IPS-NIHi7 (cell line): ENCODE measurements around the gene STK24.
"Not testable (repeated sequence)": the region's sequence is repeated elsewhere in the genome, so short reads cannot be mapped to it uniquely, and the experiment has no call there.

Source experiments
- DNase-seq: peaks from one replicate; pipeline ENCODE4 v3.0.0; 2012; ENCODE audit warnings: mixed read lengths; ENCODE audit errors: extremely low spot score

STK24 gene

DNA sequence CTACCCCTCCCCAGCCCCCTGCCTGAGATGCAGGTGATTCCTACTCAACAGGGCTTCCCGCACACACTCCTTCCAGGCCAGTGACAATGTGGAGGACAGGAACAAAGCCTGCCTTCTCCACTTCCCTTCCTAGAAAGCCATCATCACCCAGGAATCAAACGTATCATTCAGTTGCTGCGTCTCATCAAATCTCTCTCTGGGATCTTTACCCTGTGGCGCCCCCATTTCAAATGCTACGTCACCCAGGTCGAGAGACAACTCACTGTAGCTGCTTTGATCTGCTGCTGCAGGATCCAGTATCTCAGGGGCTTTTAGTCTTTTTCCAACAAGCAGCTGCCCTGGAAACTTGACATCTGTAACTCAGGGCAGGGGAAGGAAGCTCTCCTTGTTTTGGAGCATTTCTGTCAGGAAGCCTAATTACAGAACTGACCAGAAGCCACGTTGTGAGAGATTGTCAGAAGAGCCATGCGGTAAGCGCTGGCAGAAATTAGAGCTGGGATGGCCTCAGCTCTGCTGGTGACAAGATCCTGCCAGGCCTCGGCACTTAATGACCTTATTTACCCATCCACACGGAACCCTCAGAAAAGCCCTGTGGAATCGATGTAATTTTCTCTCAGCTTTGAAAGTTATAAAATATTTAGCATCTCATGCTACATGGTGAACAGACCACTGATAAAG, 140.5 kb downstream of the STK24 start:
- no peak for DNase-seq

DNA sequence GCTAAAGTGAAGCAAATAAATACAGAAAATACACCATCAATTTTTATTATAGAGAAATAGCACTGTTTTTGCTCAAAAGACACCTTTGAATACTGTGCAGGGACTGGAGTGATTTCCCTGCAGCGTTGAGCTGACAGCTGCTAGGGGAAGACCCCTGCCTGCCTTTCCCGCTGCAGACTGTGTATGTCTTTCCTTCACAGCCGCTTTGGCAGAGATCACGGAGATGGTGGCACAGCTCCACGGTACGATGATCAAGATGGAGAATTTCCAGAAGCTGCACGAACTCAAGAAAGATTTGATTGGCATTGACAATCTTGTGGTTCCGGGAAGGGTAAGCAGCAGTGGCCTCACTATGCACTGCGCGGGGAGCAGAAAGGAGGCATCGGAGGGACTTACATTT, 141.5 kb downstream of the STK24 start:
- no peak for DNase-seq

DNA sequence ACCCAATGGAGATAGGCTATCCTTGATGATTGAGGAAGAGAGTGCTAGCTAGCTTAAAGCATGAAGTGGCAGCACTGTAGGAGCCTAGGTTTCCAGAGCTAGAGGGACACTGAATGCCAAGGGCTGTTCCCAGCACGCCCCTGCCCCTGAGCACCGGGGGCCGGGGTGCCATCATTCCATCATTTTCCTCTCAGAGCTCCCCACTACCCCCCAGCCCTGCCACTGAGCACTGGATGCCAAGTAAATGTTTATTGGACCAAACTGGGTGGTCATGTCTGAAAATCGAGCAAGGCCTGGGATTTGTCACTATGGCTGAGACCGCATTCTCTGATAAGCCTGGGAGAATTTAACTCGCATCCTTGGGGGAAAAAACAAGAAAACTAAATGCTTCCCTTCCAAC, 142.8 kb downstream of the STK24 start:
- no peak for DNase-seq

DNA sequence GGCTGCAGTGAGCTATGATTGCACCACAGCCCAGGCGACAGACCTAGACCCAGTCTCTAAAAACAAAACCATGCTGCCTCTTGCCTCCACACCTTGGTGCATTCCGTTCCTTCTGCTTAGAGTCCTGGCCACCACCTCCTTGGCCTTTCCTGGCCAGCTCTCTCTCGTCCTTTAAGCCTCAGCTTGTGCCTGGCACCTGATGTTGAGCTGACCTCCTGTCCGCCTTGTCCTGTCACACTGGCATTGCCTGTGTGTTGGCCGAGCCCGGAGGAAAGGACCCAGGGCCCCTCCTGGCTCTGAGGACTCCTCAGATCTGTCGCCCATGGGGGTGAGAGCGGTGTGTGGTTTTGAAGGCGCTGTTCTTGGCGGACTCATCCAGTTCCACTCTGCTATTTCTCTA, 143.3 kb downstream of the STK24 start:
- no peak for DNase-seq

DNA sequence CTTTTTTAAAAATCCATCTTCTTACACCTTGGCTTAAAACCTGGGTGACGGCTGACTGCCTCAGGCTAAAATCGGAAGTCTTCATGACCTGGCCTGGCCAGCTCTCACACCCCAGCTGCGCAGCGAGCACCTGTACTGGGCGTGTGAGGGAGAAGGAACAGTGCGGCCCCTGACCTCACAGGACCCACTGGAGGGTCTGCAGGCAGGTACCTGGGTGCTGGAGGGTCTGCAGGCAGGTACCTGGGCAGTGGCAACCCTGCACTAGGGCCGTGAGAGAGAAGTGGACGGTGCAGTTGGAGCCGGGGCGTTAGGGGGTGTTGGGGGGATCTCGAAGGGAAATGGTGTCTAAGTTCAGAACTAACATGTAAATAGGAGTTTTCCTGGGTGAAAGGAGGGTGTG, 144.3 kb downstream of the STK24 start:
- DNase-seq: no peak

DNA sequence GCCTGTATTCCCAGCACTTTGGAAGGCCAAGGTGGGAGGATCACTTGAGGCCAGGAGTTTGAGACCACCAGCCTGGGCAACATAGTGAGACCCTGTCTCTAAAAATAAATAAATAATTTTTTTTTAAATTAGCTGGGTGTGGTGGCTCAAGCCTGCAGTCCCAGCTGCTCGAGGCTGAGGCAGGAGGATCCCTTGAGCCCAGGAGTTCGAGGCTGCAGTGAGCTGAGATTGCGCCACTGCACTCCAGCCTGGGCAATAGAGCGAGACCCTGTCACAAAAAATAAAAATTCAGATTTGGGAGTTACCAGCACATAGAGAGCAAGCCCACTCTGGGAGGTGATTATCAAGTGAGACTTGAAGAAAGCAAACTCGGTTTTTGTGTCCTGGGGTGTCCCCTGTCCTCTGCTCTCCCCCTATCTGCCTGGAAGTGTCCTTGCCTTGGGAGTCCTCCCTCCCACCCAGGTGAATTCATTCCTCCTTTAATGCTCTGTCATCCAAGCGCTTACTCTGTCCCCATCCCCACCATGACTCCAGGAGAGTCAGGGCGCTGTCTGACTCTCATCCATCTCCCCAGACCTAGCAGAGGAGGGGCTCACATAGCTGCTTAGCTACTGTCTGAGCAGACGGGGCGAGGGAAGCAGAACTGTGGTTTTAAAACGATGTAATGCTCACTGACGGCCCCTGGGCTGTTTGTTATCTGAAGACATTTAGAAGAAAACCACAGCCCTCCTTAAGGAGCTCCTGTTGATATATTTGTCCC, 146.8 kb downstream of the STK24 start:
- no peak for DNase-seq

DNA sequence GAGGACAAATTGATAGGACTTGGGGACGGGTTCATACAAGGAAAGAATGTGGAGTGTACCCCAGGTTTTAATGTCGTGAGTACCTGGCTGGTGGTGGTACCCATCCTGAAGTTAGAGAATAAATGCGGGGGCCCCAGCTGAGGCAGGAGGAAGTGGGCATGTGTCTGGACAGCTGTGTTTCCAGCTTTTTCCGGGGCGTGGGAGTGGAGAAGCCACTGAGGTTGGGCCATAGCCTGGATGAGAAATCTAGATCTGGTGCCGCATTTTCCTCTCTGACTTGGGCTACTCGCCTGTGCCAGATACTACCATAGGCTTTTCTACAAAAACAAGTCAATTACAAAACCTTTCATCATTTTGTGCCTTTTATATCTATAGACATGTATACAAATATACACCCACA, 147.4 kb downstream of the STK24 start:
- no peak for DNase-seq

DNA sequence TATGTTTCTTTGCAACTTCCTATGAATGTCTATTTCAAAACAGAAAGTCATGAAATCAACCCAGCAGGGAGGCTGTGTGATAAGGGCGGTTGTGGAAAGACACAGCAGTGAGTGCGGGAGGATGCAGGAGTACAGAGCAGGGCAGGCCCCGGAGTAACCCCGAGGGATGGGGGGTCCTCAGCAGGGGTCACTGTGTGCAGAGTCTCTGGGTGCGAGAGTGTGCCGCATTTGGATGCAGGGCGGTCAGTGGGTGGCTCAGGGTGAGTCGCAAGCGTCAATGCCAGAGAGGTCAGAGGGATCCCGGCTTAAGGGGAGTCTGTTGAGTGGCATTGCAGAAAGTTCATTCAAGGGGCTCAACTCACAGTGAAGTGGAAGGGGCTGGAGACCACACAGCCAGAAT, 147.8 kb downstream of the STK24 start:
- no peak for DNase-seq

DNA sequence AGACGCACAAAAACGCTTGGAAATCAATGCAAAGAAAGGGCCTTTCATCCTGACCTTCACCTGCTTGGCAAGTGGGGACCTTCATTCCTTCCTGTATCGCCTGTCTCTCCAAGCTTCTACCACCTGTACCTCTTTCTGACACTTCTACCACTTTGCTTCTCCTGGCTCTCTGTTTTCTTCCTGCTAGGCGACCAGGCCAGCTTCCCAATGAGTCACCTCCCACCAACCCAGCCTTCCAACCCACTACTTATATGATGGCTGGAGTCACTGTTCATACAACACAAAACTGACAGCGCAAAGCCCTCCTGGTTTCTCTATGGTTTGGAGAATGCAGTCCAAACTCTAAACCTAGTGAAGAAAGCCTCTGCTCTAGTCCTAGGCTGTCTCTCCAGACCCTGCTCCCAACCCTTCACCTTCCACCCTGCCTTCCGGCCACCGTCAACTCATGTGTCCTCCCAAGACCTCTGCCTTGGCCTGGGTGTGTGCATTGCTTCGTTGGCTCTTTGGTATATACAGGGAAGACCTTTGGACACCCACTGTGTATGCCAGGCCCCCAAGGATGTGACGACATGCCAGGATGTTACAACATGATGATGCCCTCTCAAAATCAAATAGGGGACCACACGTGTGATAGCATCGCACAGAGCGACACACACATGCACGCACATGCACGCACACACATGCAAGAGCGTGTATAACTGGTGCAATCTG, 148.5 kb downstream of the STK24 start:
- DNase-seq: no peak

DNA sequence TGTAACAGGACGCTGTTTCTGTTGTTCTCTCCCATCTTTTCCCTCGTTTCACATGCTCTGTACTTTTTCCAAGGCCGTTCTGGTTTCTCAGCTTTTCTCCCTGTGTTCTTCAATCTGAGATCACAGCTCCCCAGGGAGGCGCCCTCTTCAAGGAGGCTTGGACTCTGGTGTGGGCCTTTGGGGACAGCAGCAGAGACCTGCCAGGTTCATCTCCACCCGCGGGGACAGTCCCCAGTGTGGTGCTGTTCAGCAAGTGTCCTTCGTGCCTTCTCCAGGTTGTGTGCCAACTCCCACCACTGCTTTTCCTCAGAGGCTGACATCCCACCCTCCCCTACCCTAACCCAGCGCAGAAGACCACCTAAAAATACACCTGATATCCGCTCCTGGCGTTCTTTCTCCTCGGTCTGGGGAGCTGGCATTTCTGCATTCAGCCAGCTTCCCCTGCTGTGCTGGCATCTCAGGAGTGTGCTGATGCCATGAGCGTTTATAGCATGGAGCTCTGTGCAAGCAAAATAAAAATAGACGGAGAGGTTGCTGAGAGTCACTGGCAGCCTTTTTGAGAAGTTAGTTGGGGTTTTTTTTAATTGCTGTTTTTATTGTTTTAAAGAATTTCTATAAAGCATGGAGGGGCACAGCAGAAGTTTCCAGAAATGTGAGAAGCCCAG, 149.4 kb downstream of the STK24 start:
- no peak for DNase-seq

DNA sequence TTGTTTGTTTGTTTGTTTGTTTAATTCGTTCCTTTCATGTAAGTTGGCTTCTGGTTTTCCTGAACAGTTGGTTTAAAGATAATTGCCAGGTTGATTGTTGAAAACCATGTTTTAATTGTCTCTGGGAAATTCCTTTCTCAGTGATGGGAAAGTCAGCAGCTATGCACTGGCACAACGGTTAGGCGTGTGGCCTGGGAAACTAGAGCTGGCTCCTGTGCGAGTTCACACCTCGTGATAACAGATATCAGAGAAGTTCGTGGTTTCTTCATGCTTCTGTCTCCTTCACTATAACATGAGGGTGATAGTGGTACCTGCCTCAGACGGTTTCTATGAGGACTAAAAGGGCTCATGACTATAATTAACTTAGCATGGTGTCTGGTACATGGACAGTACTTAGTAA, 153.5 kb downstream of the STK24 start:
- no peak for DNase-seq

DNA sequence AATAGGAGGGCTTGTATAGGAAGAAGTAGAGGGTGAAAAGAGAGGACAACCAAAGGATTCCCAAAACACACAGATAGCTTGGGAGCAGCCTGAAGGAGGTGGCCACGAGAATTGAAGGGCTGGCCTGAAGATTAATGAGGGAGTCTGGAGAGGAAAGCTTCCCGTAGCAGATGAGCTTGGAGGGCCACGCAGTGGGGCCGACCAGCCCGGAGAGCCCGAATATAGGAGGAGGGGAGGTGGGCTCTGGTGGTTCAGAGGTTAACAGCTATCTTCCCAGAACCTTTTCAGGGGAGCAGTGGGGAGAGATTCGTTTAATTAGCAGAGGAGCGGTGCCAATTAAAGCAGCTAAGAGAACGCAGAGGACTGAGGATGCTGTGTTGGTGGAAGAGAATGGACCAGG, 154.9 kb downstream of the STK24 start:
- DNase-seq: no peak

DNA sequence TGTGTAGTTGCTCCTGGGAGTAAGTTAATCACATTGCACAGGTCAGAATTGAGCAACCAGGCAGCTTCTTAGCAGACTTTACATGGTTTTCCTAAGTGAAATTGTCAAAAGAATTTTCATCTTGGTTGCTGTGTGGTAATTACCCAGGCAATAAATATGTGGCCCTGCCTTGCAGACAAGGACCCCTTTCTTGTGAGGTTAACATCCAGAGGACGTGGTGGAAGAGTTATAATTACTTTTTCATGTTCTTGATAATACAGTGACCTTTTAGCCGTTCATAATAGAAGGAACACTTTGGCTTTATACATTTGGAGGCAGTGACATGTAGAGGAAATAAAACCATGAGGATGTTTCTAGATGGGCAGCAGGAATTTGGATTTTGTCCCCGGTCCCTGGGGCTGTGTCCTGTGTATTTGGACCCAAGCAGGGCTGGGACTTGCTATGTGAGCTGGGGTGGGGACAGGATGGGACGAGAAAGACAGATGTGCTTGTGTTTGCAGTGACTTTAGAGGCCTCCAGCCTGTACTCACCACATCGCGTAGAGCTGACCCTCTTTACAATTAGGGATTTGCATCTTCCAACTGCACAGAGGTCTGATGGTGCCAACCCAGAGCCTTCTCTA, 156.2 kb downstream of the STK24 start:
- no peak for DNase-seq

DNA sequence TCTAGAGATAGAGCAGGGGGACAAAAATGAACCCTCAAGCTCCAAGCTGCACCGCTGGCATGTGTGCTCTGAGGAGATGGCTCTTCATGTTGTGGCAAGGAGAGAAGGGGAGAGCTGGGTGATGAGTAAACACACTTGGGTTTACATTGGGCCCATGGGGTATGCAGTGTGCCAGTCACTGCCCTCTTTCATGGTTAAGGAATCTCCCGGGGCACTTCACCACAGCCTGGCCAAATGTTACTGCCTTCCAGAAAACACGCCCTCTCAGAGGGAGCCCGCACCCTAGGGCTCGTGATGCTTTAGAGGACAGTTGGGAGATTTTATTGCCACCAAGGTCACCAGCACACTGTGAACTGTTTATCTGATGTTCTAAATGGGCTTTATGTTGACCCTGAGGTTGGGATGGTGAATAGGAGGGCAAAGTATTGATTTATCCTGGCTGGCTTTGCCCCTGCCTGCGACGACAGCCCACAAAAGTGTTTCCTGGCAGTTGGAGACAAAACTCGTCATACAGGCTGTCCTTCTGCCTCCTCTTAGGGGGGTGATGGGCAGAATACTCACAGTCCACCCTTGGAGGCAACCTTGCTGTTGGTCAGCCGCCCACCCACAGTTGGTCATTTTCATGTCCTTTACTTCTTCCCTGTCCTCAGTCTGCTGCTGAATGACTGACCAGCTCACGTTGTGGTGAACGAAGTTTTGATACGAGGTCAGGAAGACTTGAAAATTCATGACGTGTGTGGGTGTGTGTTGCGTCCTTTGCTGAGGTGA, 156.9 kb downstream of the STK24 start:
- no peak for DNase-seq

DNA sequence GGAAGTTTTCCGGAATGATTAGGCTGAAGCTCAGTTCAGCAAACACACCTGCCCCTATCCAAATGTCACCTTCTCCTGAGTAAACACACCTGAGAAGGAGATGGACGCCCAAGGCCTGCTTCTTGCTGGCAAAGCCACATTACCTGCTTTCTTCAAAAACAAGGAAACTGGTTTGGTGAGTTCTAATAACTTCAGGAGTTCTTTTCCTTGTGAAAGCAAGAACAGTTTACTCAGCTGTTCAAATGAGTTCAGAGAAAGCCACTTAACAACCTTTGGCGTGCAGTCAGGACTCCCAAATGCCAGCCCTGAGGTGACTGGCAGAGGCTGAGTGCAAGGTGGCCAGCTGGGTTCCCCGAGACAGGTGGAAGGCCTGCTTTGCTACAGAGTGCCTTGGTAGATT, 160.5 kb downstream of the STK24 start:
- no peak for DNase-seq

DNA sequence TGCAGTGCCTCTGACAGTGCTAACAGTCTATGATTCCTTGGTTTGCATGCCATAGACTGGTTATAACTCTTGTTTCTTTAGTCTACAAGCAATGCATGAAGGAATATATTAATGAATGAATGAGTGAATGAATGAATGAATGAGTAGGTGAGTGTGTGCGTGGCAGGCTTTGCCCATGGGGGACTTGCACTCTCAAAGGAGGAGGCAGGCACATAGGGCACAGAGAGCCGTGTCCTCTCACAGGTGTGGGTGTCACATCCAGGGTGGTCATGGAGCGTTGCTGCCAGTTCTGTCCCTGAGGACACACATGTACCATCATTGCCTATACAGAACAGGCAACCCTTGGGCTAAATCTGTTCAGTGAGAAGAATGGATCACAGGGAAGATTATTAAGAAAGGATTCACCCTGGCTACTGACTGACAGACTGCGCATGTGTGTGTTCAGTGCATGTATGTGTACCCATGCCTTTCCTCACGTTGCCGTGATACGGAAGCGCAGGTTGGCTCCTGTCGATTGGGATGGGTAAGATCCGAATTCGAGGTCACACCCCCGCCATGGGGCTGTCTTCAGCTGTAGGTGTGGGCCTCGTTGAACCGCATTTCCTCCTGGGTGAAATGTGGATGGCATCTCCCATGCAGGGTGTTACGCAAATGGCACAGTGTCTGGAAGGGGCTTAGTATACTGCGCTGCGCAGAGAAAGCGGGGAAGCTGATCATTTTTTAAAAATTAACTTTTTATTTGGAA, 161.4 kb downstream of the STK24 start:
- no peak for DNase-seq

DNA sequence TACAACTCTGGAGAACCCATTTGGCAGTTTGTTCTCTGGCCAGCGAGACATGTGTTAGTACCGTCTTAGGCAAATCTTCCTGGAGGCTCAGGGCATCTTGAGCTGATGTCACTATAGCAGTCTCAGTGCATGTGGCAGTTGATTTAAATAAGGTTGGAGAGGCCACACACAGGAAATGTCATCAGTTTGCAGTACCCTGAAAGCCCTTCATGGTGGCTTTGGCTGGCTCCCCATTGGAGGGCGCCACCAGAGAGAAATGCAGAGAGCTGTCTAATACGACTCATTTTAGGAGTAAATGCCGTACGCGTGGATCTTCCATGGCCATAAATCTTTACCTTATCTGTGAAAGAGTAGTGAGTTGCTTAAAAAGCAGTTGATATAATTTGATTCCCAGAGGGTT, 163.1 kb downstream of the STK24 start:
- no peak for DNase-seq

DNA sequence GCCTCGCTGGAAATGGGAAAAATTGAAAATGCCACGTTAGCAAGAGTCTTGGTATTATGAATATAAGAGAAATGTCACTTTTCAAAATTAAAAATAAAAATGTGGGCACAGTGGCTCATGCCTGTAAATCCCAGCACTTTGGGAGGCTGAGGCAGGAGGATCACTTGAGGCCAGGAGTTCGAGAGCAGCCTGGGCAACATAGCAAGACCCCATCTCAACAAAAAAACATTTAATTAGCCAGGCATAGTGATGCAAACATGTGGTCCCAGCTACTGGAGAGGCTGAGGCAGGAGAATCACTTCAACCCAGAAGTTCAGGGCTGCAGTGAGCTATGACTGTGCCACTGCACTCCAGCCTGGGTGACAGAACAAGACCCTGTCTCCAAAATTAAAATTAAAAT, 163.6 kb downstream of the STK24 start:
- DNase-seq: not testable (repeated sequence)

DNA sequence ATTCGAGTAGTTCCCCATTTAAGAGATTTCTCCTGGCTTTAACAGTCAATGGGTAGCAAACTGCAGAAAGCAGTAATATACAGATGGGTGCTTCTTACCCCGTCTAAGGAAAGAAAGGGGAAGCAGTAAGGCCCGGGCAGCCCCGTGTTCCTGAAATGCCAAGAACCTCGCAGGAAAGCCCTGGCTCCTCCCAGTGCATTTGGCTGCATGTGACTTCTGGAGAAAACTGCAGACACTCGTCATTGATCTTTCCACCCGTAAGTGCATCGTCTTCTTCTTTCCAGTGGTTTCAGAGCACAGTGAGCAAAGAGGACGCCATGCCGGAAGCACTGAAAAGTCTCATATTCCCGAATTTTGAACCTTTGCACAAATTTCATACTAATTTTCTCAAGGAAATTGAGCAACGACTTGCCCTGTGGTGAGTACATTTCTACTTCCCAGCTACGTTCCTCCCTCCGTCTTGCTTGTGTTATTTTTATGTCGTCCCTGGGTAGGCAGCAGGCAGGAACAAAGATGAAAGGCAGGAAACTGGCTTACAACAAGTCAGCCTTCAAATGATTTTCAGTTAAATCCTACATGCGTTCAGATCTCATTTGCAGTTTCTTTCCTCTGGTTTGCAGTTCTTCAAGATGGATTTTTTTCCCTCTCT, 165.2 kb downstream of the STK24 start:
- DNase-seq: no peak

DNA sequence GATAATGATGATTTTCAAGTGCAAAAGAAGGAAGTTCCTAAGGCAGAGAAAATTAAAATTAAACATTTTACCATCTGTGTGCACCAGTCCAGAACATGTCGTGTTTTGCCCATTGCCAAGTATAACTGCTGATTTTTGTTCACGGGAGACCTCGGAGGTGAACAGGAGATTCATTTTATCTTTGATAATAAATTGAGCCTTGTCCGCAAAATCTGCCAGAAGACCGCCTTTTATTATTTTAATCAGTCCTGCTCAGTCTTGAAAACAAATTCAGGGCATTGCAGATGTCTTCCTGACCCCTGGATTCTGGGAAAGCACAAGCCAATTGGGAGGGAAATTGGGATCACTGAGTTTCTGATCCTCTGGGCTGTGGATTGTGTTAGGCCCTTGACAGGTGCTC, 165.9 kb downstream of the STK24 start:
- DNase-seq: no peak
